H1 (cell line): ENCODE results near the gene SLC24A3. TPM values are rescaled to one million over a fixed set of nuclear protein-coding genes. Genes with fewer than 3 reads are reported as not detected.

Source experiments
- E2F6 ChIP-seq: IDR thresholded peaks from 2 replicates; pipeline ENCODE4 v1.6.1; 2012; ENCODE audit warnings: inconsistent platforms
- NRF1 ChIP-seq: IDR thresholded peaks from 2 replicates; pipeline ENCODE4 v1.6.1; 2011; ENCODE audit warnings: mild to moderate bottlenecking, low read depth, low read length, improper control_type of control experiment
- POLR2A ChIP-seq, 2 experiments: IDR thresholded peaks; 1 replicate in 1 of 2; 2 replicates in 1 of 2; pipeline ENCODE4 v1.6.1; 2011; ENCODE audit warnings: low read depth in 2 of 2, low read length in 2 of 2, mild to moderate bottlenecking in 2 of 2; ENCODE audit errors: control extremely low read depth in 1 of 2
- polyA plus RNA-seq, 7 experiments: library from polyadenylated mRNA; depleted of rRNA in 3 of 7; stranded (reverse) in 5 of 7; unstranded in 2 of 7; fragments of >200 nt in 5 of 7; fragments of 200-250 nt in 2 of 7; gene quantifications; 1 replicate in 5 of 7; 2 replicates in 1 of 7; 4 replicates in 1 of 7; pipeline versions ENCODE4 v1.2.1 to v1.2.3, GENCODE V29; 2011 to 2013; ENCODE audit warnings: missing spikeins in 2 of 7, mixed read lengths in 2 of 7
- total RNA-seq: library from RNA; stranded (reverse); fragmentation: NEBNext Ultra II Directional; extraction: Animal tissue kit (Norgen Biotek cat#: 25700); gene quantifications from 2 replicates; pipeline ENCODE4 v1.2.1, GENCODE V29; 2021

SLC24A3 gene
- total and polyA plus RNA-seq, 2 of the 8 experiments (the other 6 are each of a cell fraction or from before 2014, with no cell fraction given): 4.5 to 6.3 TPM

- no peak for TF ChIP-seq E2F6
- TF ChIP-seq NRF1: no peak
- TF ChIP-seq POLR2A (IDR thresholded peaks at IDR 0.05; ENCODE audit: control extremely low read depth in 1 of 2, low read depth in 2 of 2, low read length in 2 of 2): no peak
These were observed 233.8 kb downstream of the SLC24A3 start (continued) for GRCh38 chr20:19446246-19446645.
